Colonic mucosa (tissue), 4 donors: ENCODE measurements around the gene RAP2A. TPM values are rescaled to one million over a fixed set of nuclear protein-coding genes. Genes with fewer than 3 reads are reported as not detected.

Experiments used
- DNase-seq: peaks from one replicate; pipeline ENCODE4 v3.0.0-alpha.2; 2020
- H3K27ac ChIP-seq: fragments of 200-600 bp; one replicate; pipeline ENCODE4 v1.8.0; 2021
- H3K27me3 ChIP-seq: fragments of 200-600 bp; one replicate; pipeline ENCODE4 v1.8.0; 2021
- H3K36me3 ChIP-seq: fragments of 200-600 bp; one replicate; pipeline ENCODE4 v1.8.0; 2021
- H3K4me1 ChIP-seq: fragments of 200-600 bp; one replicate; pipeline ENCODE4 v1.8.0; 2021; ENCODE audit warnings: mild to moderate bottlenecking
- H3K4me3 ChIP-seq: fragments of 200-600 bp; one replicate; pipeline ENCODE4 v1.8.0; 2021
- H3K9ac ChIP-seq, 2 donors: one replicate each; pipeline ENCODE4 v1.7.0; 2013; ENCODE audit warnings: control low read depth in 2 of 2, low read depth in 2 of 2, low read length in 2 of 2
- H3K9me3 ChIP-seq: fragments of 200-600 bp; one replicate; pipeline ENCODE4 v1.8.0; 2021
- CTCF ChIP-seq: fragments of 200-600 bp; IDR thresholded peaks from one replicate; pipeline ENCODE4 v1.8.0; 2022; ENCODE audit warnings: antibody characterized with exemption, mild to moderate bottlenecking
- intact Hi-C: fragments of 100-400 bp; cut with DNase I; formaldehyde crosslinking; loops from one replicate; pipeline ENCODE4 v1.14.1; 2022
- total RNA-seq, 2 donors: library from RNA; stranded (reverse); fragmentation: NEBNext Ultra II Directional in 1 of 2; extraction: Animal tissue kit (Norgen Biotek cat#: 25700) in 1 of 2; gene quantifications; one replicate each; pipeline ENCODE4 v1.2.1, GENCODE V29; 2021
- donor health status: healthy.
- donor health status: DM: no; HTN: no; CAD: no.
- donor health status: DM: no; HTN: no; CAD: no.

RAP2A gene
- total RNA-seq, 2 donors from 2014 or later, result 35.9 to 38.2 TPM

GRCh38 chr13:97495678-97496077 is 61.7 kb downstream of the RAP2A start:
- TF ChIP-seq CTCF, result no peak

GRCh38 chr13:97496511-97496910 is 62.5 kb downstream of the RAP2A start:
- intact Hi-C loops, result no loop called here
- DNase-seq, result no peak
- Histone ChIP-seq H3K9ac (no peak overlapping the region), H3K4me1 (no peaks in the 10 kb centered on the region), H3K27ac (no peak overlapping the region), H3K27me3 (no peaks in the 10 kb centered on the region), H3K4me3 (no peak overlapping the region), H3K36me3 (no peaks in the 10 kb centered on the region), H3K9me3 (no peaks in the 10 kb centered on the region)
- no peak for TF ChIP-seq CTCF

More at GRCh38 chr13:97495678-97496077, 61.7 kb downstream of the RAP2A start:
- intact Hi-C loops, result no loop called here
- no peaks in the 10 kb centered on the region for H3K36me3 ChIP-seq
- H3K4me1 ChIP-seq, result no peaks in the 10 kb centered on the region
- H3K9ac ChIP-seq, result no peak overlapping the region
- no peaks in the 10 kb centered on the region for H3K27me3 ChIP-seq
- DNase-seq, result no peak
- H3K4me3 ChIP-seq, result no peak overlapping the region
- no peaks in the 10 kb centered on the region for H3K9me3 ChIP-seq
- no peak overlapping the region for H3K27ac ChIP-seq

- intact Hi-C loops, result no loop called here
- Histone ChIP-seq H3K27ac (no peak overlapping the region), H3K4me3 (no peak overlapping the region), H3K36me3 (no peaks in the 10 kb centered on the region), H3K27me3 (no peaks in the 10 kb centered on the region), H3K9me3 (no peaks in the 10 kb centered on the region), H3K4me1 (no peaks in the 10 kb centered on the region), H3K9ac (no peak overlapping the region)
- no peak for TF ChIP-seq CTCF
- no peak for DNase-seq
Observed at GRCh38 chr13:97497400-97497799, 63.4 kb downstream of the RAP2A start.

GRCh38 chr13:97498419-97498818 is 64.5 kb downstream of the RAP2A start:
- Histone ChIP-seq H3K27me3 (no peaks in the 10 kb centered on the region), H3K4me3 (no peak overlapping the region), H3K4me1 (no peaks in the 10 kb centered on the region), H3K27ac (no peak overlapping the region), H3K9ac (no peak overlapping the region), H3K36me3 (no peaks in the 10 kb centered on the region), H3K9me3 (no peaks in the 10 kb centered on the region)
- no peak for TF ChIP-seq CTCF
- no peak for DNase-seq
- intact Hi-C loops, result no loop called here

GRCh38 chr13:97499181-97499580 is 65.2 kb downstream of the RAP2A start:
- DNase-seq, result no peak
- H3K36me3 ChIP-seq, result no peaks in the 10 kb centered on the region

More at GRCh38 chr13:97499181-97499580, 65.2 kb downstream of the RAP2A start:
- no peak overlapping the region for H3K9ac ChIP-seq
- no peak for TF ChIP-seq CTCF
- H3K27ac ChIP-seq, result no peak overlapping the region
- intact Hi-C loops, result no loop called here
- no peaks in the 10 kb centered on the region for H3K4me1 ChIP-seq
- H3K9me3 ChIP-seq, result no peaks in the 10 kb centered on the region
- no peak overlapping the region for H3K4me3 ChIP-seq
- H3K27me3 ChIP-seq, result no peaks in the 10 kb centered on the region
